SU-DHL-6 (cell line): ENCODE data around the gene MADD.

Experiments used
- H2AFZ ChIP-seq: fragments of 200-600 bp; sonication (generic); 2 replicates; pipeline ENCODE4 v1.6.1; 2014; ENCODE audit warnings: low read depth, mild to moderate bottlenecking, moderate library complexity, mixed read lengths, antibody characterized with exemption, low read length; ENCODE audit not compliant: severe bottlenecking
- H3F3A ChIP-seq: fragments of 200-600 bp; shearing (Covaris generic); 2 replicates; pipeline ENCODE4 v1.6.0; 2016; ENCODE audit warnings: antibody characterized with exemption, mild to moderate bottlenecking; ENCODE audit not compliant: insufficient read depth
- H3K27ac ChIP-seq: fragments of 200-600 bp; sonication (generic); 2 replicates; pipeline ENCODE4 v1.5.1; 2016; ENCODE audit warnings: low read depth, mild to moderate bottlenecking, low read length, moderate library complexity, mixed read lengths
- H3K27me3 ChIP-seq: fragments of 200-600 bp; sonication (generic), shearing (Covaris generic); 2 replicates; pipeline ENCODE4 v1.6.0; 2014; ENCODE audit warnings: mild to moderate bottlenecking, low read length
- H3K36me3 ChIP-seq: fragments of 200-600 bp; sonication (generic); 2 replicates; pipeline ENCODE4 v1.6.1; 2014; ENCODE audit warnings: mild to moderate bottlenecking, low read length, mixed read lengths
- H3K4me2 ChIP-seq: fragments of 300-600, 200-600 bp; shearing (Covaris generic), sonication (generic); 2 replicates; pipeline ENCODE4 v1.6.0; 2014; ENCODE audit warnings: low read length, low read depth, mild to moderate bottlenecking; ENCODE audit not compliant: poor library complexity, severe bottlenecking
- H3K4me3 ChIP-seq: fragments of 200-600 bp; sonication (generic); 2 replicates; pipeline ENCODE4 v1.5.1; 2014; ENCODE audit warnings: antibody characterized with exemption, low read length, mild to moderate bottlenecking, mixed read lengths; ENCODE audit not compliant: insufficient read depth, poor library complexity, severe bottlenecking
- H3K79me2 ChIP-seq: fragments of 200-600 bp; sonication (generic); 2 replicates; pipeline ENCODE4 v1.6.1; 2014; ENCODE audit warnings: mild to moderate bottlenecking, low read length, moderate library complexity; ENCODE audit not compliant: insufficient read depth
- H3K9ac ChIP-seq: fragments of 200-600 bp; sonication (generic); 2 replicates; pipeline ENCODE4 v1.7.0; 2014; ENCODE audit warnings: mild to moderate bottlenecking, low read length
- H3K9me2 ChIP-seq: fragments of 200-600 bp; sonication (generic); replicated peaks from 2 replicates; pipeline ENCODE4 v1.6.1; 2014; ENCODE audit warnings: low read length; ENCODE audit not compliant: insufficient read depth
- H3K9me3 ChIP-seq: fragments of 200-600 bp; sonication (generic); 2 replicates; pipeline ENCODE4 v1.6.1; 2014; ENCODE audit warnings: low read length, mixed read lengths; ENCODE audit not compliant: insufficient read depth
- H4K20me1 ChIP-seq: fragments of 200-600 bp; sonication (generic); 2 replicates; pipeline ENCODE4 v1.6.1; 2014; ENCODE audit warnings: low read depth, mild to moderate bottlenecking, antibody characterized with exemption, low read length, moderate library complexity, mixed read lengths
- CTCF ChIP-seq: fragments of 200-600 bp; sonication (generic); IDR thresholded peaks from one replicate; pipeline ENCODE4 v1.5.1; 2017; ENCODE audit warnings: antibody characterized with exemption, mild to moderate bottlenecking, low read length, moderate library complexity; ENCODE audit not compliant: insufficient read depth, poor library complexity, severe bottlenecking
- EZH2phosphoT487 ChIP-seq: fragments of 200-600 bp; sonication (generic), shearing (Covaris generic); conservative IDR thresholded peaks from 2 replicates; pipeline ENCODE4 v1.6.1; 2018; ENCODE audit warnings: mild to moderate bottlenecking, antibody characterized with exemption, low read length, moderate library complexity, mixed read lengths

Gene MADD

DNA sequence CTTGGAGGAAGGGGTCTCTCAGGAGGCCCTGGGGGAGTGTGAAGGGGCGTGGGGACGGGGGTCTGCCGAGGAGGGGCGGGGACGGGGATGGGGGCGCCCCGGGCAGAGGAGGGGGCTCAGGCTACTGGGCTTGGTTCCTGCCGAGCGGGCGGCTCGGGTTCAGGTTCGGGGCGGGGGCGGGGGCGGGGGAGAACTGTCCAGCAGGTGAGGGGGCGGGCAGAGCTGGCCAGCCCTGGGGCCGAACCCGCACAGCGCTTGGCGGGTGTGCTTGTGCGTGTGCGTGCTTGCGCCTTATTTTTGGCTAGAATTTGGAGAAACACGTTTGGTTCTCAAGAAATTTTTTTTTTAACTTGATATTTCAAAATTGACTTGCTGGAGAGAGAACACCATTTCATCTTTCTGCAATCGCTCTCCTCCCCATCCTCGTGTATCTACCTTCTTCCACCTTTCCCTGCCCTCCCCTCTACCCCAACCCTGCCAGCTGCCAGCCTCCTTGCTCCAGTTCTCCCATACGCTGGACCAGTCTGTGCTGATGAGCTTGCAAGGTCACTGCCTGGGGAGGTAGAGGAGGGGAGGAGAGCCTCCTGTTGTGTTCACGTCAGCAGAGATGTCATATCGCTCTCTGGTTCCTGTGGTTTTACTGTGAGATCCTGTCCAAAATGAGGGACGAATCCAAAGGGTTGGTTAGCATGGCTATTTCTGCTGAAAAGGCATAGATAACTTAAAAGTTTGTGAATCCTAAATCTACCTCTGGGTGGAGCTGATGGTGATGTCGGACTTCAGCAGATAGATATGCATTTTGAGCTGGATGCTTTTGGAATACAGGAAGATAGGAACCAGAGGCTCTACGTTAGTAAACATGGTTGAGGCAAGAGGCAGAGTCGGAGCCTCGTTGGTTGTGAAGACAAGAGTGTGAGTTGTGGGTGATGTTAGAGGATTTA lies 668 bp downstream of the MADD start:
- Histone ChIP-seq H3K9ac (peak overlapping the region; percentile 65), H3K79me2 (peaks cover 45% of the 10 kb centered on the region), H4K20me1 (peaks cover 13% of the 10 kb centered on the region; the same call in 1 of the 2 replicates), H3K36me3 (no peaks in the 10 kb centered on the region), H2AFZ (peak overlapping the region; percentile 47), H3K4me2 (peak overlapping the region; percentile 74), H3K4me3 (peak overlapping the region; percentile 76), H3K27me3 (no peaks in the 10 kb centered on the region), H3F3A (peaks cover 24% of the 10 kb centered on the region), H3K9me3 (no peaks in the 10 kb centered on the region), H3K27ac (peak overlapping the region; percentile 70), H3K9me2 (no peaks in the 10 kb centered on the region)
- TF ChIP-seq CTCF (peak; percentile 13), EZH2phosphoT487 (no peak)

DNA sequence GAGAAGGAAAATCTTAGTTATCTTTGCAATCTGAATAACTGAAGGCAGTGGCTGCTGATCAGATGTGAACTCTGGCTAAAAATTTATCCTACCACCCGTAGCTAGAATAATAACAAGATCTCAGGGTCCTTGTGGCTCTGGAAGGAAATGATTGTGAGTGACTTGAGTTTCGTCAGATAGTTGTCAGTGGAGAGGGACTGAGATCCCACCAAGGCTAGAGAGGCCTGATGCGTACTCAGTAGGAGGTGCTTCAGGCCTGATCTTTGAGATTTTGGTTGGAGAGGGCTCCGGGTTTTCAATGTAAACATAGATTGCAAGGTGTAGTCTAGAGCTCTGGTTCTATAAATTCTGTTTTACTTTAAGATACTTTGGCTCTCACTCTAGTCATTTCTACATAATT lies 1.4 kb downstream of the MADD start:
- Histone ChIP-seq H3K4me2 (peak overlapping the region; percentile 74), H3K9me2 (no peaks in the 10 kb centered on the region), H3F3A (peaks cover 24% of the 10 kb centered on the region), H3K4me3 (peak overlapping the region; percentile 76), H3K27me3 (no peaks in the 10 kb centered on the region), H3K27ac (peak overlapping the region; percentile 39; the same call in 1 of the 2 replicates), H3K36me3 (0 out of 2 replicates have a peak, but pooled peaks cover 3% of the 10 kb centered on the region), H2AFZ (no peak overlapping the region), H3K9ac (peak overlapping the region; percentile 65), H3K9me3 (no peaks in the 10 kb centered on the region), H3K79me2 (peaks cover 45% of the 10 kb centered on the region), H4K20me1 (peaks cover 13% of the 10 kb centered on the region; the same call in 1 of the 2 replicates)
- TF ChIP-seq EZH2phosphoT487 = no peak
- TF ChIP-seq CTCF = no peak

DNA sequence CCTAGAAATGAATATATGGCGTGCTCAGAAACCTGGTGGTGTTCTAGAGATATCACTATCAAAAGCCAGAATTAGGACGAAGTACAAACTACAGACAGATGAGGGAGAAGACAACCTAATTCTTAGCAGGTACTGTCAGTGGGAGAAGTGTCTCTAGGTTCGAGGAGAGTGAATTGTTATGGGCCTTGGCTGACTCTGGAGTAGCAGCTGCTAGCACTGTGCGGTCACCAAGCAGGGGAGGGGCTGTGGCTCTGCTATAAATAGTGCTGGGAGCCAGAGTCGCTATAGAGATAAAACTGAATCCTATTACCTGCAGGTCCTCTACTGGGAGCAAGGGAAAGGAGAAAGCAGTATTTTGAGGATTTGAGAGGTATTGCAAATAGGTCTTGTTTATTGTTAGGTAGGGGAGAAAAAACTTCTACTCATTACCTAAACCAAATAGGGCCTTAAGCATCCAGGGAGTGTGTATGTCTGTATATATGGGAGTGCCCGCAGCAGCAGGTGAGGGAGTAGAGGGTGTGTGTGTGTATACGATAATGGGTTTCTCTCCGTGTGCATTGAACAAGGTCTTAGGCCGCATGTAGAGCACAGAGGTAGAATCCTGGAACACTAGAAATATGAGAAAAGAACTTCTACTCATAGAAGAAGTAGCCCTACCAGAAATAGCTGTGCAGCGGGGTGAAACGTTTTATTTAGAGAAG lies 2.2 kb downstream of the MADD start:
- Histone ChIP-seq H3K9ac (peak overlapping the region; percentile 65), H3K4me3 (peak overlapping the region; percentile 76), H4K20me1 (peaks cover 13% of the 10 kb centered on the region; the same call in 1 of the 2 replicates), H2AFZ (no peak overlapping the region), H3K36me3 (0 out of 2 replicates have a peak, but pooled peaks cover 4% of the 10 kb centered on the region), H3K9me3 (no peaks in the 10 kb centered on the region), H3K9me2 (no peaks in the 10 kb centered on the region), H3K4me2 (peak overlapping the region; percentile 74), H3F3A (peaks cover 24% of the 10 kb centered on the region), H3K79me2 (peaks cover 45% of the 10 kb centered on the region), H3K27ac (peak overlapping the region; percentile 39), H3K27me3 (no peaks in the 10 kb centered on the region)
- TF ChIP-seq EZH2phosphoT487 (no peak), CTCF (no peak)
